ENCODE results near the gene PCCA.

DNA sequence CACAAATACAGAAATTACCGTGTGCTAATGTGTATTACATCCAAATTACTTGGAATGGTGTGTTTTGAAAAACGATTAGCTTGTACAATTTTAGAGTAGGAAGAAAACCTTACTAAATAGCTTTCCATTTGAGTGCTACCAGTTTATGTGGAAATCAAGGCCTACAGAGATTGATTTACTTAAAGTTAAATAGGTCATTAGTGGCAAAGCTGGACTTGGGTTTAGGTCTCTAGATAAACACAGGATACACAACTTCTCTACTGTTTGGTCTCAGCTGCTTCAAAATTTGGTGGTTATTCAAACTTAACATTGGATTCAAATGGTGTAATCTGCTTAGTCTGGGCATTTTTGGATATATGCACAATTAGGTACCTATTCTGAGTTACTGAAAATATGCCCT lies 21.4 kb downstream of the PCCA start:
- TF ChIP-seq ZNF8 (CRISPR knock-in tag; IDR thresholded peaks at IDR 0.05) (no peak), ZNF565 (CRISPR knock-in tag; conservative IDR thresholded peaks at IDR 0.05; ENCODE audit: low read depth) (no peak), BACH2 (CRISPR knock-in tag; IDR thresholded peaks at IDR 0.05; ENCODE audit: borderline replicate concordance) (no peak), SNAI2 (CRISPR knock-in tag; IDR thresholded peaks at IDR 0.05) (no peak), TCF4 (CRISPR knock-in tag; IDR thresholded peaks at IDR 0.05; ENCODE audit: borderline replicate concordance) (no peak), ZNF70 (CRISPR knock-in tag; IDR thresholded peaks at IDR 0.05) (no peak), ZFP3 (CRISPR knock-in tag; IDR thresholded peaks at IDR 0.05) (no peak), TOX (CRISPR knock-in tag; IDR thresholded peaks at IDR 0.05; ENCODE audit: borderline replicate concordance) (no peak), ARNTL (CRISPR knock-in tag; IDR thresholded peaks at IDR 0.05; ENCODE audit: borderline replicate concordance, low read depth) (no peak)
- TF ChIP-seq, protein P1, sequence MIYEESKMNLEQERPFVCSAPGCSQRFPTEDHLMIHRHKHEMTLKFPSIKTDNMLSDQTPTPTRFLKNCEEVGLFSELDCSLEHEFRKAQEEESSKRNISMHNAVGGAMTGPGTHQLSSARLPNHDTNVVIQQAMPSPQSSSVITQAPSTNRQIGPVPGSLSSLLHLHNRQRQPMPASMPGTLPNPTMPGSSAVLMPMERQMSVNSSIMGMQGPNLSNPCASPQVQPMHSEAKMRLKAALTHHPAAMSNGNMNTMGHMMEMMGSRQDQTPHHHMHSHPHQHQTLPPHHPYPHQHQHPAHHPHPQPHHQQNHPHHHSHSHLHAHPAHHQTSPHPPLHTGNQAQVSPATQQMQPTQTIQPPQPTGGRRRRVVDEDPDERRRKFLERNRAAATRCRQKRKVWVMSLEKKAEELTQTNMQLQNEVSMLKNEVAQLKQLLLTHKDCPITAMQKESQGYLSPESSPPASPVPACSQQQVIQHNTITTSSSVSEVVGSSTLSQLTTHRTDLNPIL (CRISPR knock-in tag; IDR thresholded peaks at IDR 0.05; ENCODE audit: low read depth), result no peak
- TF ChIP-seq, protein P2, sequence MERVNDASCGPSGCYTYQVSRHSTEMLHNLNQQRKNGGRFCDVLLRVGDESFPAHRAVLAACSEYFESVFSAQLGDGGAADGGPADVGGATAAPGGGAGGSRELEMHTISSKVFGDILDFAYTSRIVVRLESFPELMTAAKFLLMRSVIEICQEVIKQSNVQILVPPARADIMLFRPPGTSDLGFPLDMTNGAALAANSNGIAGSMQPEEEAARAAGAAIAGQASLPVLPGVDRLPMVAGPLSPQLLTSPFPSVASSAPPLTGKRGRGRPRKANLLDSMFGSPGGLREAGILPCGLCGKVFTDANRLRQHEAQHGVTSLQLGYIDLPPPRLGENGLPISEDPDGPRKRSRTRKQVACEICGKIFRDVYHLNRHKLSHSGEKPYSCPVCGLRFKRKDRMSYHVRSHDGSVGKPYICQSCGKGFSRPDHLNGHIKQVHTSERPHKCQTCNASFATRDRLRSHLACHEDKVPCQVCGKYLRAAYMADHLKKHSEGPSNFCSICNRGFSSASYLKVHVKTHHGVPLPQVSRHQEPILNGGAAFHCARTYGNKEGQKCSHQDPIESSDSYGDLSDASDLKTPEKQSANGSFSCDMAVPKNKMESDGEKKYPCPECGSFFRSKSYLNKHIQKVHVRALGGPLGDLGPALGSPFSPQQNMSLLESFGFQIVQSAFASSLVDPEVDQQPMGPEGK (CRISPR knock-in tag; IDR thresholded peaks at IDR 0.05; ENCODE audit: borderline replicate concordance), result no peak

Data from SK-N-SH treated with all-trans-retinoic acid at 6 μM for 48 hours (cell line).